Neural cell (in vitro differentiated cells): Measurements from ENCODE around the gene RIN2. TPM values are rescaled to one million over a fixed set of nuclear protein-coding genes. Genes with fewer than 3 reads are reported as not detected.

ENCODE experiments used
- H2AFZ ChIP-seq: fragments of 200-600, 300-800 bp; sonication (generic), shearing (Covaris generic); 2 replicates; pipeline ENCODE4 v1.6.0; 2014; ENCODE audit warnings: low read depth, mild to moderate bottlenecking, antibody characterized with exemption, low read length, moderate library complexity
- H3F3A ChIP-seq: fragments of 200-600 bp; shearing (Covaris generic); 2 replicates; pipeline ENCODE4 v1.6.1; 2016; ENCODE audit warnings: mild to moderate bottlenecking, moderate library complexity, mixed read lengths, antibody characterized with exemption, low read length; ENCODE audit not compliant: insufficient read depth, poor library complexity, severe bottlenecking
- H3K27ac ChIP-seq: fragments of 200-600, 300-800 bp; sonication (generic), shearing (Covaris generic); 2 replicates; pipeline ENCODE4 v1.5.1; 2014; ENCODE audit warnings: mild to moderate bottlenecking, low read length, moderate library complexity
- H3K27me3 ChIP-seq: fragments of 300-800, 200-600 bp; sonication (generic), shearing (Covaris generic); 2 replicates; pipeline ENCODE4 v1.6.0; 2014; ENCODE audit warnings: mild to moderate bottlenecking, low read depth, low read length, moderate library complexity; ENCODE audit not compliant: insufficient read depth
- H3K36me3 ChIP-seq: fragments of 300-800, 200-600 bp; sonication (generic), shearing (Covaris generic); 2 replicates; pipeline ENCODE4 v1.5.1; 2014; ENCODE audit warnings: mild to moderate bottlenecking, antibody characterized with exemption, low read length, moderate library complexity; ENCODE audit not compliant: insufficient read depth
- H3K4me2 ChIP-seq: fragments of 300-800, 200-600 bp; sonication (generic), shearing (Covaris generic); 2 replicates; pipeline ENCODE4 v1.6.0; 2014; ENCODE audit warnings: mild to moderate bottlenecking, low read length
- H3K4me3 ChIP-seq: fragments of 300-800, 200-600 bp; sonication (generic), shearing (Covaris generic); 2 replicates; pipeline ENCODE4 v1.5.1; 2014; ENCODE audit warnings: mild to moderate bottlenecking, low read length, moderate library complexity
- H3K79me2 ChIP-seq: fragments of 200-600 bp; shearing (Covaris generic); replicated peaks from 2 replicates; pipeline ENCODE4 v1.6.0; 2014; ENCODE audit warnings: mild to moderate bottlenecking, low read length, moderate library complexity; ENCODE audit not compliant: insufficient read depth
- H3K9ac ChIP-seq: fragments of 300-800, 200-600 bp; sonication (generic), shearing (Covaris generic); 2 replicates; pipeline ENCODE4 v1.6.1; 2016; ENCODE audit warnings: mild to moderate bottlenecking, low read length, mixed read lengths
- H3K9me2 ChIP-seq: fragments of 200-600 bp; shearing (Covaris generic); 2 replicates; pipeline ENCODE4 v1.6.1; 2016; ENCODE audit warnings: mild to moderate bottlenecking, low read length, mixed read lengths; ENCODE audit not compliant: insufficient read depth
- H3K9me3 ChIP-seq: fragments of 200-600, 300-800 bp; sonication (generic), shearing (Covaris generic); 2 replicates; pipeline ENCODE4 v1.6.1; 2016; ENCODE audit warnings: mild to moderate bottlenecking, mixed run types, low read length, moderate library complexity, mixed read lengths
- H4K20me1 ChIP-seq: fragments of 200-600 bp; shearing (Covaris generic); 2 replicates; pipeline ENCODE4 v1.6.1; 2016; ENCODE audit warnings: mild to moderate bottlenecking, mixed run types; ENCODE audit not compliant: insufficient read depth
- EP300 ChIP-seq: fragments of 450-650 bp; conservative IDR thresholded peaks from 2 replicates; pipeline ENCODE4 v1.6.1; 2014; ENCODE audit warnings: antibody characterized with exemption, mild to moderate bottlenecking, moderate library complexity; ENCODE audit not compliant: poor library complexity, severe bottlenecking
- EZH2 ChIP-seq: fragments of 200-600, 300-800 bp; shearing (Covaris generic), sonication (generic); IDR thresholded peaks from 2 replicates; pipeline ENCODE4 v1.6.1; 2014; ENCODE audit warnings: antibody characterized with exemption, low read length, borderline replicate concordance, mild to moderate bottlenecking; ENCODE audit not compliant: insufficient read depth, poor library complexity, severe bottlenecking
- MXI1 ChIP-seq: fragments of 450-650 bp; conservative IDR thresholded peaks from 2 replicates; pipeline ENCODE4 v1.6.1; 2014; ENCODE audit warnings: antibody characterized with exemption, mild to moderate bottlenecking; ENCODE audit not compliant: poor library complexity, severe bottlenecking
- POLR2AphosphoS5 ChIP-seq: IDR thresholded peaks from 2 replicates; pipeline ENCODE4 v1.6.1; 2012
- RAD21 ChIP-seq: fragments of 450-650 bp; conservative IDR thresholded peaks from 2 replicates; pipeline ENCODE4 v1.6.1; 2014; ENCODE audit warnings: antibody characterized with exemption, mild to moderate bottlenecking, moderate library complexity
- SMC3 ChIP-seq: fragments of 450-650 bp; conservative IDR thresholded peaks from 2 replicates; pipeline ENCODE4 v1.6.1; 2014; ENCODE audit warnings: antibody characterized with exemption, mild to moderate bottlenecking, moderate library complexity; ENCODE audit not compliant: poor library complexity
- TAF1 ChIP-seq: IDR thresholded peaks from 2 replicates; pipeline ENCODE4 v1.6.1; 2012; ENCODE audit warnings: low read depth
- polyA plus RNA-seq: library from polyadenylated mRNA; depleted of rRNA; stranded (reverse); fragments of >200 nt; gene quantifications from 2 replicates; pipeline ENCODE4 v1.2.3, GENCODE V29; 2014
- TF ChIP-seq, protein P1 (sequence below): IDR thresholded peaks from 2 replicates; pipeline ENCODE4 v1.6.1; 2012; ENCODE audit warnings: borderline replicate concordance
- TF ChIP-seq, protein P2 (sequence below): fragments of 450-650 bp; IDR thresholded peaks from 2 replicates; pipeline ENCODE4 v1.5.1; 2014; ENCODE audit warnings: antibody characterized with exemption, mild to moderate bottlenecking, moderate library complexity; ENCODE audit not compliant: poor library complexity, severe bottlenecking

Gene RIN2
- polyA plus RNA-seq, 1 donor from 2014 or later = 4.7 TPM

DNA sequence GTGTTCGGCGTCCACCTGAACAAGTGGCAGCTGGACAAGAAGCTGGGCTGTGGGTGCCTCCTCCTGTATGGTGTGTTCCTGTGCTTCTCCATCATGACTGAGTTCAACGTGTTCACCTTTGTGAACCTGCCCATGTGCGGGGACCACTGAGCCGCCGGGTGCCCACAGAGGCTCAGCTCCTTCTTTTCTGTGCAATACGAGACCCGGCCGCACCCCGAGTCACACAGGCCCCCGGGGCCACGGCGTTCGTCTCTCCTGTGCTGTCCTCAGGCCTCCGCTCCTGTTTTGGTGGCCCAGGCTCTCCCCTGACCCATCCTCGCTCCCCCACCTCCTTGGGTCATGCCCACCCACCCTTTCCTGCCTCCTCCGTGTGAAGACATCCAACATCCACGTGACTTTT is 37.1 kb upstream of the RIN2 start:
- no peaks in the 10 kb centered on the region for H3K79me2 ChIP-seq

DNA sequence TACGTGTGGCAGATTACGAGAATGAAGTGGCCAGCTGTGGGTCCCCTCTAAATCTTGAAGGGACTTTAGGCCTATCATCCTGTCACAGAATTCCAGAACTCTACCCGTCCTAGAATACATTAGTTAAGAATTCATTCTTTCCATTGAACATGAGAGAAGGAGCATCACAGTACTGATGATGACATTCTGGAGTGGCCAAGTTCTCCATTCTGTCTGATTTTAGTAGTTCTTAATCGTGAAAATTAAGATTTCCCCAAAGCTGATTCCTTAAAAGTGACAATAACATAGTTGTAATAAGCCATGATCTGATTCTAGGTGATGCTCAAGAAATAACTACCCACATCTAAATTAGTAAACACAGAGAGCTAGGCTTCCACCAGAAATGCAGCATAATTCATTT is 35.0 kb upstream of the RIN2 start:
- TF ChIP-seq EP300 = no peak
- TF ChIP-seq, protein P1, sequence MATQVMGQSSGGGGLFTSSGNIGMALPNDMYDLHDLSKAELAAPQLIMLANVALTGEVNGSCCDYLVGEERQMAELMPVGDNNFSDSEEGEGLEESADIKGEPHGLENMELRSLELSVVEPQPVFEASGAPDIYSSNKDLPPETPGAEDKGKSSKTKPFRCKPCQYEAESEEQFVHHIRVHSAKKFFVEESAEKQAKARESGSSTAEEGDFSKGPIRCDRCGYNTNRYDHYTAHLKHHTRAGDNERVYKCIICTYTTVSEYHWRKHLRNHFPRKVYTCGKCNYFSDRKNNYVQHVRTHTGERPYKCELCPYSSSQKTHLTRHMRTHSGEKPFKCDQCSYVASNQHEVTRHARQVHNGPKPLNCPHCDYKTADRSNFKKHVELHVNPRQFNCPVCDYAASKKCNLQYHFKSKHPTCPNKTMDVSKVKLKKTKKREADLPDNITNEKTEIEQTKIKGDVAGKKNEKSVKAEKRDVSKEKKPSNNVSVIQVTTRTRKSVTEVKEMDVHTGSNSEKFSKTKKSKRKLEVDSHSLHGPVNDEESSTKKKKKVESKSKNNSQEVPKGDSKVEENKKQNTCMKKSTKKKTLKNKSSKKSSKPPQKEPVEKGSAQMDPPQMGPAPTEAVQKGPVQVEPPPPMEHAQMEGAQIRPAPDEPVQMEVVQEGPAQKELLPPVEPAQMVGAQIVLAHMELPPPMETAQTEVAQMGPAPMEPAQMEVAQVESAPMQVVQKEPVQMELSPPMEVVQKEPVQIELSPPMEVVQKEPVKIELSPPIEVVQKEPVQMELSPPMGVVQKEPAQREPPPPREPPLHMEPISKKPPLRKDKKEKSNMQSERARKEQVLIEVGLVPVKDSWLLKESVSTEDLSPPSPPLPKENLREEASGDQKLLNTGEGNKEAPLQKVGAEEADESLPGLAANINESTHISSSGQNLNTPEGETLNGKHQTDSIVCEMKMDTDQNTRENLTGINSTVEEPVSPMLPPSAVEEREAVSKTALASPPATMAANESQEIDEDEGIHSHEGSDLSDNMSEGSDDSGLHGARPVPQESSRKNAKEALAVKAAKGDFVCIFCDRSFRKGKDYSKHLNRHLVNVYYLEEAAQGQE = no peak
- no peak for TF ChIP-seq EZH2
- no peak for TF ChIP-seq RAD21
- TF ChIP-seq, protein P2, sequence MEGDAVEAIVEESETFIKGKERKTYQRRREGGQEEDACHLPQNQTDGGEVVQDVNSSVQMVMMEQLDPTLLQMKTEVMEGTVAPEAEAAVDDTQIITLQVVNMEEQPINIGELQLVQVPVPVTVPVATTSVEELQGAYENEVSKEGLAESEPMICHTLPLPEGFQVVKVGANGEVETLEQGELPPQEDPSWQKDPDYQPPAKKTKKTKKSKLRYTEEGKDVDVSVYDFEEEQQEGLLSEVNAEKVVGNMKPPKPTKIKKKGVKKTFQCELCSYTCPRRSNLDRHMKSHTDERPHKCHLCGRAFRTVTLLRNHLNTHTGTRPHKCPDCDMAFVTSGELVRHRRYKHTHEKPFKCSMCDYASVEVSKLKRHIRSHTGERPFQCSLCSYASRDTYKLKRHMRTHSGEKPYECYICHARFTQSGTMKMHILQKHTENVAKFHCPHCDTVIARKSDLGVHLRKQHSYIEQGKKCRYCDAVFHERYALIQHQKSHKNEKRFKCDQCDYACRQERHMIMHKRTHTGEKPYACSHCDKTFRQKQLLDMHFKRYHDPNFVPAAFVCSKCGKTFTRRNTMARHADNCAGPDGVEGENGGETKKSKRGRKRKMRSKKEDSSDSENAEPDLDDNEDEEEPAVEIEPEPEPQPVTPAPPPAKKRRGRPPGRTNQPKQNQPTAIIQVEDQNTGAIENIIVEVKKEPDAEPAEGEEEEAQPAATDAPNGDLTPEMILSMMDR = no peak
- TF ChIP-seq POLR2AphosphoS5 = no peak
- TF ChIP-seq SMC3 = no peak
- no peak for TF ChIP-seq MXI1
- TF ChIP-seq TAF1 = no peak
- no peak overlapping the region for H3K4me3 ChIP-seq
- no peak overlapping the region for H2AFZ ChIP-seq
- no peaks in the 10 kb centered on the region for H4K20me1 ChIP-seq
- no peaks in the 10 kb centered on the region for H3K27me3 ChIP-seq
- no peak overlapping the region for H3K27ac ChIP-seq
- no peaks in the 10 kb centered on the region for H3K36me3 ChIP-seq
- no peaks in the 10 kb centered on the region for H3K9me3 ChIP-seq
- H3K9ac ChIP-seq = no peak overlapping the region
- no peaks in the 10 kb centered on the region for H3K79me2 ChIP-seq
- no peaks in the 10 kb centered on the region for H3K9me2 ChIP-seq
- no peaks in the 10 kb centered on the region for H3F3A ChIP-seq
- H3K4me2 ChIP-seq = no peak overlapping the region

More for the DNA sequence above, 37.1 kb upstream of the RIN2 start:
- no peaks in the 10 kb centered on the region for H3K36me3 ChIP-seq
- no peak overlapping the region for H3K27ac ChIP-seq
- no peak for TF ChIP-seq EZH2
- TF ChIP-seq SMC3 = no peak
- TF ChIP-seq, protein P1 = no peak
- TF ChIP-seq POLR2AphosphoS5 = no peak
- TF ChIP-seq TAF1 = no peak
- TF ChIP-seq, protein P2 = no peak
- TF ChIP-seq RAD21 = no peak
- no peak overlapping the region for H2AFZ ChIP-seq
- no peaks in the 10 kb centered on the region for H3K9me2 ChIP-seq
- H3K9ac ChIP-seq = no peak overlapping the region
- no peak overlapping the region for H3K4me3 ChIP-seq
- H3K4me2 ChIP-seq = no peak overlapping the region
- no peaks in the 10 kb centered on the region for H3F3A ChIP-seq
- H3K9me3 ChIP-seq = no peaks in the 10 kb centered on the region
- no peaks in the 10 kb centered on the region for H4K20me1 ChIP-seq
- H3K27me3 ChIP-seq = no peaks in the 10 kb centered on the region
